GM23338 (cell line): Measurements from ENCODE around the gene KCNJ13. TPM values are rescaled to one million over a fixed set of nuclear protein-coding genes. Genes with fewer than 3 reads are reported as not detected.

Experiments
- CREB1 ChIP-seq: fragments of 250-450 bp; sonication (Bioruptor Pico); IDR thresholded peaks from 2 replicates; pipeline ENCODE4 v1.5.0; 2020; ENCODE audit warnings: low read depth, mild to moderate bottlenecking, moderate library complexity
- CTCF ChIP-seq, 2 experiments: fragments of 200-600 bp in 1 of 2; sonication (generic) in 1 of 2; conservative IDR thresholded peaks; 2 replicates each; pipeline versions ENCODE4 v1.5.1 to v1.6.1; 2016 to 2017; ENCODE audit warnings: antibody characterized with exemption in 2 of 2, low read depth in 2 of 2, mild to moderate bottlenecking in 2 of 2, moderate library complexity in 1 of 2
- ETS1 ChIP-seq: IDR thresholded peaks from 2 replicates; pipeline ENCODE4 v1.6.1; 2016; ENCODE audit warnings: antibody characterized with exemption
- EZH2 ChIP-seq: fragments of 200-600 bp; sonication (generic); IDR thresholded peaks from one replicate; pipeline ENCODE4 v1.8.0; 2017; ENCODE audit warnings: antibody characterized with exemption, mild to moderate bottlenecking, low read depth; ENCODE audit not compliant: unreplicated experiment
- JUNB ChIP-seq: IDR thresholded peaks from one replicate; pipeline ENCODE4 v1.6.1; 2016; ENCODE audit warnings: antibody characterized with exemption; ENCODE audit not compliant: unreplicated experiment
- POLR2AphosphoS5 ChIP-seq: IDR thresholded peaks from 2 replicates; pipeline ENCODE4 v1.6.1; 2016; ENCODE audit warnings: antibody characterized with exemption, low read depth
- STAT1 ChIP-seq: IDR thresholded peaks from one replicate; pipeline ENCODE4 v1.6.1; 2016; ENCODE audit warnings: antibody characterized with exemption; ENCODE audit not compliant: unreplicated experiment
- ZNF462 ChIP-seq: fragments of 250-450 bp; sonication (Bioruptor Pico); IDR thresholded peaks from 2 replicates; pipeline ENCODE4 v1.5.0; 2020; ENCODE audit warnings: mild to moderate bottlenecking, moderate library complexity
- polyA plus RNA-seq: library from polyadenylated mRNA; unstranded; fragments of >200 nt; fragmentation: Nextera tagmentation; extraction: Ambion mirVana; gene quantifications from 2 replicates; pipeline ENCODE4 v1.2.1, GENCODE V29; 2016
- total RNA-seq: library from RNA; depleted of rRNA; stranded (reverse); fragments of >200 nt; shearing (Covaris generic); gene quantifications from 2 replicates; pipeline ENCODE4 v1.2.3, GENCODE V29; 2014

KCNJ13 gene
- total and polyA plus RNA-seq, 2 experiments from 2014 or later = 0.37 TPM; not detected in 1

- TF ChIP-seq ZNF462 (CRISPR knock-in tag) (no peak), POLR2AphosphoS5 (no peak), CREB1 (CRISPR knock-in tag) (no peak), STAT1 (no peak), EZH2 (no peak), JUNB (no peak), ETS1 (no peak), CTCF (conservative IDR thresholded peaks at IDR 0.05; ENCODE audit: low read depth in 2 of 2) (no peak)
Observed at GRCh38 chr2:232741294-232741693, 35.1 kb downstream of the KCNJ13 start (continued).
